ENCODE data around the gene CENPB. TPM values are rescaled to one million over a fixed set of nuclear protein-coding genes. Genes with fewer than 3 reads are reported as not detected.
"Not testable (repeated sequence)": the region's sequence is repeated elsewhere in the genome, so short reads cannot be mapped to it uniquely, and the experiment has no call there.

CENPB gene
- total and polyA plus RNA-seq, 11 donors = 56.2 to 122 (median 75.3) TPM

GRCh38 chr20:3796477-3797225 lies 10.1 kb upstream of the CENPB start:
- Histone ChIP-seq H3K4me3 (peak overlapping the region in 11 of 12 donors; percentile 68 to 94 (median 78)), H3K27me3 (no peaks in the 10 kb centered on the region), H3K9me3 (no peaks in the 10 kb centered on the region), H3K36me3 (peaks cover 0 to 33% (median 10%) of the 10 kb centered on the region in 9 donors), H3K27ac (peak overlapping the region in 6 of 12 donors; percentile 34 to 97 (median 92)), H3K4me1 (peaks cover 0 to 45% (median 14%) of the 10 kb centered on the region in 12 donors)
- intact Hi-C loops (cut with DNase I) = no loop called here
- ATAC-seq (peak in 1 of 4 donors; percentile 1), DNase-seq (peak in 1 of 5 donors; percentile 34)
- WGBS, 4 donors = 14 to 27% (median 19%) methylated on average over 17 to 33 of the region's 33 CpGs
- TF ChIP-seq POLR2A (IDR thresholded peaks at IDR 0.05) (no peak), CTCF (IDR thresholded peaks at IDR 0.05) (no peak)

- intact Hi-C loops (cut with DNase I) = loop anchor here in 3 of 10 donors (2.0 kb wide), 2 partner anchors 23 to 25 kb away; partner anchors contain the start of gene AP5S1 (in 1 of the 3)
- peak; percentile 93 to 96 (median 94) for DNase-seq
- H3K27me3 ChIP-seq = no peaks in the 10 kb centered on the region
- peak within 1 kb of the TSS; percentile 38 to 94 (median 76) for H3K4me3 ChIP-seq
- peaks cover 0 to 45% (median 14%) of the 10 kb centered on the region in 12 donors for H3K4me1 ChIP-seq
- WGBS, 4 donors = 2% methylated on average over 51 to 68 of the region's 69 CpGs
- H3K27ac ChIP-seq = peak within 1 kb of the TSS; percentile 90 to 99 (median 96)
- H3K36me3 ChIP-seq = peaks cover 0 to 25% (median 4%) of the 10 kb centered on the region in 9 donors
- no peaks in the 10 kb centered on the region for H3K9me3 ChIP-seq
- ATAC-seq = peak; percentile 93 to 97 (median 95)
- TF ChIP-seq CTCF (IDR thresholded peaks at IDR 0.05) = peak in 9 of 12 donors; percentile 22 to 46 (median 32)
- peak in 1 of 2 donors; percentile 44 for TF ChIP-seq POLR2A (IDR thresholded peaks at IDR 0.05)
Measured at GRCh38 chr20:3795511-3796468, 9.2 kb upstream of the CENPB start, which contains the start of gene CDC25B. CDC25B (plus strand) TSS chr20:3796310; CDS start chr20:3796532, 222 bp downstream.

GRCh38 chr20:3794701-3795420 lies 8.3 kb upstream of the CENPB start:
- H3K4me1 ChIP-seq = peaks cover 0 to 38% (median 14%) of the 10 kb centered on the region in 12 donors
- no peaks in the 10 kb centered on the region for H3K9me3 ChIP-seq
- intact Hi-C loops (cut with DNase I) = loop anchor here in 3 of 10 donors (2.0 kb wide), 2 partner anchors 24 to 26 kb away; partner anchors contain the start of gene AP5S1 (in 1 of the 3)
- no peak for DNase-seq
- H3K36me3 ChIP-seq = peaks cover 0 to 17% (median 0%) of the 10 kb centered on the region in 9 donors
- H3K27ac ChIP-seq = peak overlapping the region in 11 of 12 donors; percentile 90 to 99 (median 96)
- WGBS, 4 donors = 84 to 90% (median 86%) methylated on average over 22 to 25 of the region's 25 CpGs
- no peaks in the 10 kb centered on the region for H3K27me3 ChIP-seq
- ATAC-seq = no peak
- peak overlapping the region in 11 of 12 donors; percentile 68 to 94 (median 78) for H3K4me3 ChIP-seq
- TF ChIP-seq POLR2A (IDR thresholded peaks at IDR 0.05) (no peak), CTCF (IDR thresholded peaks at IDR 0.05) (no peak)

GRCh38 chr20:3794168-3794567 lies 7.6 kb upstream of the CENPB start:
- Histone ChIP-seq H3K36me3 (peaks cover 0 to 17% (median 0%) of the 10 kb centered on the region in 9 donors), H3K4me1 (peaks cover 0 to 37% (median 14%) of the 10 kb centered on the region in 12 donors)
- not testable (repeated sequence) for H3K27me3 ChIP-seq, ATAC-seq, H3K4me3 ChIP-seq, H3K27ac ChIP-seq, H3K9me3 ChIP-seq, DNase-seq
- intact Hi-C loops (cut with DNase I) = loop anchor here in 3 of 10 donors (2.0 kb wide), 2 partner anchors 25 to 27 kb away; partner anchors contain the start of gene AP5S1 (in 1 of the 3)
- 82 to 94% (median 93%) methylated on average over 1 to 3 of the region's 3 CpGs for WGBS, 4 donors

GRCh38 chr20:3789201-3789600 lies 2.7 kb upstream of the CENPB start:
- not testable (repeated sequence) for ATAC-seq, DNase-seq, H3K9me3 ChIP-seq, H3K27me3 ChIP-seq, H3K27ac ChIP-seq, H3K4me3 ChIP-seq
- Histone ChIP-seq H3K36me3 (peaks cover 0 to 12% (median 2%) of the 10 kb centered on the region in 9 donors), H3K4me1 (peaks cover 4 to 31% (median 22%) of the 10 kb centered on the region in 12 donors)
- WGBS, 4 donors = 93 to 99% (median 96%) methylated on average over 4 of the region's 4 CpGs
- intact Hi-C loops (cut with DNase I) = loop anchor here in 6 of 10 donors (5.0 to 10.0 kb wide), 6 partner anchors 58 to 296 kb away; partner anchors contain the start of gene MAVS (in 1 of the 6)
